Iris pigment epithelial cell (primary cell): ENCODE results near the gene MRPL34.
"Not testable (repeated sequence)": the region's sequence is repeated elsewhere in the genome, so short reads cannot be mapped to it uniquely, and the experiment has no call there.

Experiments used
- DNase-seq: peaks from one replicate; pipeline ENCODE4 v3.0.0-alpha.2; 2011; ENCODE audit warnings: low read depth

Gene MRPL34

GRCh38 chr19:17305517-17306284 lies at the start of gene MRPL34:
Gene MRPL34 (plus strand): TSS chr19:17305872. CDS start chr19:17305893, 21 bp downstream.
- DNase-seq: peak; percentile 97

- DNase-seq: no peak
These were observed 49.5 kb upstream of the MRPL34 start for GRCh38 chr19:17256130-17256529.

GRCh38 chr19:17259118-17259780 lies 46.4 kb upstream of the MRPL34 start:
- peak; percentile 34 for DNase-seq

- no peak for DNase-seq
These were observed 45.7 kb upstream of the MRPL34 start for GRCh38 chr19:17259934-17260333.

- peak; percentile 60 for DNase-seq
These were observed 44.8 kb upstream of the MRPL34 start for GRCh38 chr19:17260842-17261325.

GRCh38 chr19:17262557-17262956 lies 43.1 kb upstream of the MRPL34 start:
- no peak for DNase-seq

- no peak for DNase-seq
These were observed 41.7 kb upstream of the MRPL34 start for GRCh38 chr19:17263712-17264640.

GRCh38 chr19:17264641-17264979 lies 41.1 kb upstream of the MRPL34 start, which contains the start of gene USHBP1:
Gene USHBP1 (minus strand): TSS chr19:17264745. CDS start chr19:17264299, 446 bp downstream.
- DNase-seq: no peak

- no peak for DNase-seq
These were observed 39.6 kb upstream of the MRPL34 start for GRCh38 chr19:17266026-17266425.

GRCh38 chr19:17266589-17266974 lies 39.1 kb upstream of the MRPL34 start:
- DNase-seq: no peak

- DNase-seq: peak; percentile 99
These were observed 38.5 kb upstream of the MRPL34 start, which contains the start of gene BABAM1 for GRCh38 chr19:17266975-17267788. Gene BABAM1 (plus strand): TSS chr19:17267443. CDS start chr19:17268807, 1,364 bp downstream.

- DNase-seq: no peak
These were observed 36.9 kb upstream of the MRPL34 start for GRCh38 chr19:17268754-17269153.

GRCh38 chr19:17274892-17275291 lies 30.8 kb upstream of the MRPL34 start:
- not testable (repeated sequence) for DNase-seq

GRCh38 chr19:17275441-17276175 lies 30.1 kb upstream of the MRPL34 start:
- no peak for DNase-seq

- DNase-seq: no peak
These were observed 26.2 kb upstream of the MRPL34 start for GRCh38 chr19:17279436-17279835.

GRCh38 chr19:17281391-17282304 lies 24.0 kb upstream of the MRPL34 start, which contains the start of gene ANKLE1:
Gene ANKLE1 (plus strand): TSS chr19:17281901. CDS start chr19:17281921, 20 bp downstream.
- peak; percentile 42 for DNase-seq

- DNase-seq: peak; percentile 65
These were observed 23.1 kb upstream of the MRPL34 start for GRCh38 chr19:17282488-17283125.

- no peak for DNase-seq
These were observed 22.1 kb upstream of the MRPL34 start for GRCh38 chr19:17283504-17283996.
